GM10847 (cell line): ENCODE measurements around the gene PALM.

Experiments
- POLR2A ChIP-seq: IDR thresholded peaks from 2 replicates; pipeline ENCODE4 v1.6.1; 2011; ENCODE audit not compliant: insufficient read length; ENCODE audit errors: extremely low read depth

The PALM gene

DNA sequence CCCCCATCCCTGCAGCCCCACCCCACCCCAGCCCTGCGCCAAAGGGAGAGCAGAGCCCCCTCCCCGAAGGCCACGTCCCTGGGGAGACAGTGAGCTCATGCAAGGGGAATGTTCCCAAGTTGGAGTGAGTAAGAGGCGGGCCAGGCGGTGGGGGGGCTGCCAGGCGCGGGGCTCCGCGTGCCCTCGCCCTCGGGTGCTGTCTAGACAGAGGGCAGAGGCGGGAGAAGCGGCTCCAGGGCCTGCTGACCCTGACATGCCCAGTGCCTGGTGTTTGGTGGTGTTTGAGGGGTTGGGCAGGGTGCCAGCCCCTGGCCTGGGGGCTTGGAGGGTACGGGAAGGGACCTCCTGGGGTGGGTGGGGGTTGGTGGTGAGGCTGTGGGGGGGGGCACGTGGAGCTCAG lies 31.5 kb upstream of the PALM start:
- TF ChIP-seq POLR2A: no peak

DNA sequence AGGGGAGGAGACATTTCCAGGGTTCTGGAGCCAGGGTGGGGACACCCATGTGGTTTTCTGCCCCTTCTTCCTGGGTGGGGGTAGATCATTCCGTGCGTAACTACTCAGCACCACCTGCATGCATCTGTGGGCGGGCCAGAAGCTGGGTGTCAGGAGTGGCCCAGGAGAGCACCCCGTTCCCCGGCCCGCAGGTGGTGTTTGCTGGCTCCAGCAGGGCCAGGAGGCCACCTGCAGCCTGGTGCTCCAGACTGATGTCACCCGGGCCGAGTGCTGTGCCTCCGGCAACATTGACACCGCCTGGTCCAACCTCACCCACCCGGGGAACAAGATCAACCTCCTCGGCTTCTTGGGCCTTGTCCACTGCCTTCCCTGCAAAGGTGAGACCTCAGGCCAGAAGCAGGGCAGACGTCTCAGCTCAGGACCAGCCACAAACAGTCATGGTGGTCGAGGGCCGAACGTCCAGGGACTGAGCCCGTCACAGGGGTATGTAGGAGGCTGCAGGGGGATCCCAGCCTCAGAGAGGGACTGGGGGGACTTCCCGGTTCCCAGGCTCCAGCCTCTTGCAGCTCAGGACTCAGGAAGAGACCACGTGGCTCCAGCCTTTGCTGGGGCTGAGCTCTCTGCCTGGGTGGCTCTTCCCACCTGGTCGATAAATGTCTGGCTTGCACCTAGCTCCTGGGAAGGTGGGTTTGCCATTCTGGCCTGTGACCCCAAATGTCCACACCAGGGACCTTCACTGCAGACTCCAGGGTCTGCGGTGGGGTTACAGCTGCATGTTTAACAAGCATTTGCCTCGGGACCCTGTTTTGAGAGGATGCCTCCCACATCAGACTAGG lies 30.9 kb upstream of the PALM start:
- no peak for TF ChIP-seq POLR2A

DNA sequence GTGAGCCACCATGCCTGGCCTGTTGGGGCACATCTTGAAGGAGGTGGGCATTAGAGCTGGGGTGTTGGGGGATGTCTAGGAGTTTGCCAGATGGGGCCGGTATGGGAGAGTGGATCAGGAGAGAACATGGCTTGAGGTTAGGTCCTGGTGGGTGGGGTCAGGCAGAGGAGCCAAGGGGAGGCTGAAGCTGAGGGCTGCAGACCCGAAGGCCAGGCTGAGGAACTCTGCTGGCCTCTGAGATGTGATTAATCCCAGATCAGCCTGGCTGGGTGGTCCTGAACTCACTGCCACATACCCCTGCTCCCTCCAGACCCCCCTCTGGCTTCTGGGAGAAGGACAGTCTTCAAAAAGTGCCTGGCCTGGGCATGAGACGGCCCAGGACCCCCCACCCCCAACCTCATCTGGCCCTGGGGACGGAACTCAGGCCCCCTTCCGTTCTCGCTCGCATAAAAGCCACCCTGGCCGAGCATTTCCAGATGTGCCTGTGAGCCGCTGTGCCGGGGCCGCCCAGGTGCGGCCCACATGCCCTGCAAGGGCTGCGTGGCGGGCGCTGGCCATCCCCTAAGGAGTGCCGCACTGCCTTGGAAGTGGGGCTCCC lies 29.8 kb upstream of the PALM start:
- no peak for TF ChIP-seq POLR2A

DNA sequence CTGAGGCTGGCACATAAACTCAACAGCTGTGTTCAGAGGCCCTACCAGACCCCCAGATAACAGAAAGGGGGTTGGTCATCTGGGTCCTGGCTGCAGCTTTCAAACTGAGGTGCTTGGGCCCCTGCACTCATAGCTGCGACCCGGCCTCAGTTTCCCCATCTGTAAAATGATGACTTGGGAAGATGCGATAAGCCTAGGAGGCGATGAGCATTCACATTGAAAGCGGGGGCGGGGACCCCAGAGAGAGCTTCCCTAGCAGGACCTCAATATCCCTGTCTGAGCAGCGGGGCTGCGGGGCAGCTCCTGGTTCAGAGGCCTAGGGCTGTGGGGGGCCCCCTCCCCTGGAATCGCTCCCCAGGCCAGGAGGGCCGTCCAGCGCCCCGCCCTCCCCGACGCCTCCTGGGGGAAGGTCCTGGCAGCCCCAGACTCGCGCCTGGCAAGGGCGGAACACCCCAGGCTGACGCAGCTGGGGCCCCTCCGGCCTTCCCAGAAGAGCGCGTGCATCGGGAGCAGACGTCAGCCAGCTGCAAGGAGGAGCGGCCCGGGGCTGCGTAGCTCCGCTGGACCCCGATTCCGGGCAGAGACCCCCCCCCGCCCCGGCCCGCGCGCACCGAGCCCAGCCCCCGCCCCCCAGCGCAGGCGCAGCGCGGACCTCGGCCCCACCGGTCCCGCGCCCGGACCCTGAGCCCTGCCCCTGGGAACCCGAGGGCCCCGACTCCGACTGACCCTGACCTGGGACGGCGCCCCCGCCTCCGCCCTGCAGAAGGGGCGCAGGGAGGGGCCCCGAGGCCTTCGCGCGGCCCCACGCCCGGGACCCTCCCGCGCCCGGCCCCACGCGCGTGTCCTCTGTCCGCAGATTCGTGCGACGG lies 29.1 kb upstream of the PALM start:
- no peak for TF ChIP-seq POLR2A

DNA sequence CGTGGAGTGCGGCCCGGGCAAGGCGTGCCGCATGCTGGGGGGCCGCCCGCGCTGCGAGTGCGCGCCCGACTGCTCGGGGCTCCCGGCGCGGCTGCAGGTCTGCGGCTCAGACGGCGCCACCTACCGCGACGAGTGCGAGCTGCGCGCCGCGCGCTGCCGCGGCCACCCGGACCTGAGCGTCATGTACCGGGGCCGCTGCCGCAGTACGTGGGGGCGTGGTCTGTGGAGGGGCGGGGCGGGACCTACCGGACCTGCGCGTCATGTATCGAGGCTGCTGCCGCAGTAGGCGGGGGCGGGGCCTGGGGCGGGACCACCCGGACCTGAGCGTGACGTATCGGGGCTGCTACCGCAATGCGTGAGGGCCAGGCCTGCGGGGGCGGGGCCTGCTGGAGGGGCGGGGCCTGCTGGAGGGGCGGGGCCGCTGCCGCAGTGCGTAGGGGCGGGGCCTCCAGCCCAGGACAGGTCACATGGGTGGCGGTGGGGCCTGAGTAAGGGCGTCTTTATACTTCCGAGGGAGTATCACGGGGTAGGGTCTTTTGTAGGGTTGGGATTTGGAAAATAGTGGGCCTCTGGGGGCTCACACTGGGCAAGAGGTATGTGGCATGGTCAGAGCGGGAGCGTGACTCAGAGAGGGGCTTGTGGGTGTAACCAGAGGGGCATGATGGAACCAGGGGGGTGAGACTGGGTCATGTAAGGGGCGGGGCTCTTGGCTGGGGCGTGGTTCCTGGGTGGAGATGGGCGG lies 28.3 kb upstream of the PALM start:
- TF ChIP-seq POLR2A: peak; percentile 63

DNA sequence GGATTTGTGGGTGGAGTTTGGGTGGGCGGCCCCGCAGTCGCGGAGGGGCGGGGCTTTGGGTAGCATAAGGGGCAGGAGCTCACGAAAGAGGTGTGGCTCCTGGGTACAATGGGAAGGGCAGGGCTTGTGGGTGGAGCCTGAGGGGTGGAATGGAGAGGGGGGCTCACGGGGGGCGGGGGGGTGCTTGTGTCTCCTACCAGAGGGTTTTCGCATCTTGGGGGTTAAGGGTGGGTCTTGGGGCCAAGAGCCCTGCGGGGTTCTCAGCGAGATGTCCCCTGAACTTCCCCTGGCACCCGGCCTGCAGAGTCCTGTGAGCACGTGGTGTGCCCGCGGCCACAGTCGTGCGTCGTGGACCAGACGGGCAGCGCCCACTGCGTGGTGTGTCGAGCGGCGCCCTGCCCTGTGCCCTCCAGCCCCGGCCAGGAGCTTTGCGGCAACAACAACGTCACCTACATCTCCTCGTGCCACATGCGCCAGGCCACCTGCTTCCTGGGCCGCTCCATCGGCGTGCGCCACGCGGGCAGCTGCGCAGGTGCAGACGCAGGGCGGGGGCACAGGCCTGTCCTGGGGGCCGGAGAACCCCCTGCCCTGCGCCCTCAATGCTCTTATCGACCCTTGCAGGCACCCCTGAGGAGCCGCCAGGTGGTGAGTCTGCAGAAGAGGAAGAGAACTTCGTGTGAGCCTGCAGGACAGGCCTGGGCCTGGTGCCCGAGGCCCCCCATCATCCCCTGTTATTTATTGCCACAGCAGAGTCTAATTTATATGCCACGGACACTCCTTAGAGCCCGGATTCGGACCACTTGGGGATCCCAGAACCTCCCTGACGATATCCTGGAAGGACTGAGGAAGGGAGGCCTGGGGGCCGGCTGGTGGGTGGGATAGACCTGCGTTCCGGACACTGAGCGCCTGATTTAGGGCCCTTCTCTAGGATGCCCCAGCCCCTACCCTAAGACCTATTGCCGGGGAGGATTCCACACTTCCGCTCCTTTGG lies 27.4 kb upstream of the PALM start:
- no peak for TF ChIP-seq POLR2A

DNA sequence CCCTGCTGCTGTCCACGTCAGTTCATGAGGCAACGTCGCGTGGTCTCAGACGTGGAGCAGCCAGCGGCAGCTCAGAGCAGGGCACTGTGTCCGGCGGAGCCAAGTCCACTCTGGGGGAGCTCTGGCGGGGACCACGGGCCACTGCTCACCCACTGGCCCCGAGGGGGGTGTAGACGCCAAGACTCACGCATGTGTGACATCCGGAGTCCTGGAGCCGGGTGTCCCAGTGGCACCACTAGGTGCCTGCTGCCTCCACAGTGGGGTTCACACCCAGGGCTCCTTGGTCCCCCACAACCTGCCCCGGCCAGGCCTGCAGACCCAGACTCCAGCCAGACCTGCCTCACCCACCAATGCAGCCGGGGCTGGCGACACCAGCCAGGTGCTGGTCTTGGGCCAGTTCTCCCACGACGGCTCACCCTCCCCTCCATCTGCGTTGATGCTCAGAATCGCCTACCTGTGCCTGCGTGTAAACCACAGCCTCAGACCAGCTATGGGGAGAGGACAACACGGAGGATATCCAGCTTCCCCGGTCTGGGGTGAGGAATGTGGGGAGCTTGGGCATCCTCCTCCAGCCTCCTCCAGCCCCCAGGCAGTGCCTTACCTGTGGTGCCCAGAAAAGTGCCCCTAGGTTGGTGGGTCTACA lies 25.9 kb upstream of the PALM start:
- TF ChIP-seq POLR2A: no peak

DNA sequence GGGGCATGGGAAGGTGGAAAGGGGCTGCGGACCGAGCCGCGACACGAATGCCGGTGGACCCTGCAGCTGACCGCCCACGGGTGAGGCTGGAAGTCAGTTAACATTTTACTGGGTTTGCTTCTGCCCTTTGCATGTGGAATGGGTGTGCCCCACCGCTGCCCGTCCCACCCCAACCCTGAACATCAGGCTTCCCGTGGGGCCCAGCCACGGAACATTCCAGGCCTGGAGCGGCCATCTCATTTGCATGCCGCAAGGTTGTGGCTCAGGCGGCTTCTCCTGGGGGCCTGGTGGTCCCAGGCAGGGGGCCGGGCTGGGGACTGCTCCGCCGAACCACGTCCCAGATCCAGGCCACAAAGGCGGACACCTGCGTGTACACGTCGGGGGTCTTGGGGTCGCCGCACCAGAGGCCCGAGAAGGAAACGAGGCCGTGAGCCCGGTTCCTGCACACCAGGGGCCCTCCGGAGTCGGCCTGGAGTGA lies 23.2 kb upstream of the PALM start:
- TF ChIP-seq POLR2A: no peak

DNA sequence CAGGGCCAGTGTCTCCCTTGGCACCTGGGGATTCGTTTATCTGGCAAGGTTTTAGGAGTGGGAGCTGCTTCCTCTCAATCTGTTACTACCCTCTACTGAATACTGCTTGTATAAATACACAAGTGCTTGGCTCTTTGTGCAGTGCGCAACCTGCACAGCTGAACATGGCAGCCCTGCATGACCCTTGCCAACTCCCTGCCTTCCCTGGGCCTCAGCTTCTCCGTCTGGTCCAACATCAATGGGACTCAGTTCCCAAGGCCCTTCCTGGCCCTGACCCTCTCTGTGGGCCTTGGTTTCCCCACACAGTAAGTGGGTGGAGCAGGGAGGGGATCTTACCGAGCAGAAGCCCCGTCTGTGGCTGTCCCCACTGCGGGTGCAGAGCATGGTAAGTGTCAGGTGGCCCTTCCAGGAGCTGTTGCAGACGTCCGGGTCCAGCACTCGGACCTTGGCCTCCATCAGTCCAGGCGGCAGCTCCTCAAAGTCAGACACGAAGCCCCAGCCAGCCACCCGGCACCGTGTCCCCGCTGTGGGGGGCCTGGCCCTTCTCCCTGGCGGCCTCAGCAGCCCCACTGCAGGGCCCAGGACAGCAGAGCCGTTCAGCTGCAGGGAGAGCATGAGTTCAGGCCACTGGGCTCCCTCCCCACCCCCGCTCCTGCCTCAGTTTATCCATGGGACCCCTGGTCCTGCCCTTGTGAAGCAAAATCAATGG lies 22.0 kb upstream of the PALM start:
- no peak for TF ChIP-seq POLR2A

DNA sequence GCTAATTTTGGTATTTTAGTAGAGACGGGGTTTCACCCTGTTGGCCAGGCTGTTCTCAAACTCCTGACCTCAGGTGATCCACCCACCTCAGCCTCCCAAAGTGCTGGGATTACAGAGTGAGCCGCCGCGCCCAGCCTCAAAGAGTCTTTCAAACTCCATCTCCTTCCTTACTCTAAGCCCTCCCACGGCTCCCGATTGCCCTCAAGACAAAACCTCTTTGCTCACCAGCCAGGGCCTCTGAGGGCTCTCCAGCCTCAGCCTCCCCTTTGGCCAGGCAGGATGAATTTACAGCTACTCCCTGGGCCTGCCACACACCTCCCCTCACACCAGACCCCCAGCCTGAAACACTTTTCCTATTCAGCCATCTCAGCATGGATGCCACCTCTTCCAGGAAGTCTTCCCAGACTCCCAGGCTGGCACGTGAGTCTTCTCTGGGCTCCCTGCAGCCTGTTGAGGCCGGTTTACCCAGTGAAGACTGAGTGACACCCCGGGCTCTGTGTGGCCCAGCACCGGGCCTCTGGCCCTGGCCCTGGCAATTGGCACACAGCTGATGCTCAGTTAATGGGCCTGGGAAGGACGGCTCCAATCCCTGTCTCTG lies 21.1 kb upstream of the PALM start:
- TF ChIP-seq POLR2A: no peak

DNA sequence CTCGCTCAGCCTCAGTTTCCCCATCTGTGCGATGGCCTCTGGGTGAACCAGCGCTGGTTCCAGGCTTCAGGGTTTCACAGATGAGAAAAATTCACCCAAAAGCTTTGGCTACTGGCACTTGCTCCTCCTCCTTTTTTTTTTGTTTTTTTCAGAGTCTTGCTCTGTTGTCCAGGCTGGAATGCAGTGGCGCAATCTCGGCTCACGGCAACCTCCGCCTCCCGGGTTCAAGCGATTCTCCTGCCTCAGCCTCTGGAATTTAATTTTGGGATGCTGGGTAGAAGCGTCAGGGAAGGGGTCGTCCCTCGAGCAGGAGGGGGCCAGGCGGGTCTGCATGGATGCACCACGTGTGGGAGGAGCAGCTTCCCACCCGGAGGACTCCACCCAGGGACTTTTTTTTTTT lies 20.5 kb upstream of the PALM start:
- no peak for TF ChIP-seq POLR2A

DNA sequence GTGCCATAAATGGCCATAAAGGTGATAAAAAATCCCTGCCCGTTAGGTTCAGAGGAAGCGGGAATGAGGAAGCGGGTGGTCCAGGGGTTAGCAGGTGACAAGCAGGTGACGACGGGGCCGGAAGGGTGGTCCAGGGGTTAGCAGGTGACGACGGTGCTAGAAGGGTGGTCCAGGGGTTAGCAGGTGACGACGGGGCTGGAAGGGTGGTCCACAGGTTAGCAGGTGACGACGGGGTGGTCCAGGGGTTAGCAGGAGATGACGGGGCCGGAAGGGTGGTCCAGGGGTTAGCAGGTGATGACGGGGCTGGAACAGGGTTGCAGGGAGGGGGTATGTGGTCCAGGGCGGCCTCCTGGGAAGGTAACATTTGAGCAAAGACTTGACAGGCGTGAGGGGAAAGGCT lies 19.7 kb upstream of the PALM start:
- TF ChIP-seq POLR2A: no peak

DNA sequence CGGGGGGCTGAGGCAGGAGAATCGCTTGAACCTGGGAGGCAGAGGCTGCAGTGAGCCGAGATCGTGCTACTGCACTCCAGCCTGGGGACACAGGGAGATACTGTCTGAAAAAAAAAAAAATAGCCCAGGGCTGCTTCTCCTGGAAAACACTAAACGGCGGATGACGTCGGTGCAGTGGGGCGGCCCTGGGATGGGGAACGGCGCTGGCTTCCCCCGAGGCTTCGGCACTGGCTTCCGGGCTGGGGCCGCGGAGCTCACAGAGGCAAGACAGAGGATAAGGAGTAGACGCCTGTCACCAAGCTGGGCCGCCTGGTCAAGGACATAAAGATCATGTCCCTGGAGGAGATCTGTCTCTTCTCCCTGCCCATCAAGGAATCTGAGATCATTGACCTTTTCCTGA lies 18.5 kb upstream of the PALM start:
- TF ChIP-seq POLR2A: no peak
